HG03066 (cell line): ENCODE data around the gene SHISA8.

Experiments used
- ATAC-seq: cut with Tn5 transposase; IDR thresholded peaks from one replicate; pipeline ENCODE4 v1.9.1; 2021; ENCODE audit warnings: low read depth; ENCODE audit not compliant: unreplicated experiment

SHISA8 gene

DNA sequence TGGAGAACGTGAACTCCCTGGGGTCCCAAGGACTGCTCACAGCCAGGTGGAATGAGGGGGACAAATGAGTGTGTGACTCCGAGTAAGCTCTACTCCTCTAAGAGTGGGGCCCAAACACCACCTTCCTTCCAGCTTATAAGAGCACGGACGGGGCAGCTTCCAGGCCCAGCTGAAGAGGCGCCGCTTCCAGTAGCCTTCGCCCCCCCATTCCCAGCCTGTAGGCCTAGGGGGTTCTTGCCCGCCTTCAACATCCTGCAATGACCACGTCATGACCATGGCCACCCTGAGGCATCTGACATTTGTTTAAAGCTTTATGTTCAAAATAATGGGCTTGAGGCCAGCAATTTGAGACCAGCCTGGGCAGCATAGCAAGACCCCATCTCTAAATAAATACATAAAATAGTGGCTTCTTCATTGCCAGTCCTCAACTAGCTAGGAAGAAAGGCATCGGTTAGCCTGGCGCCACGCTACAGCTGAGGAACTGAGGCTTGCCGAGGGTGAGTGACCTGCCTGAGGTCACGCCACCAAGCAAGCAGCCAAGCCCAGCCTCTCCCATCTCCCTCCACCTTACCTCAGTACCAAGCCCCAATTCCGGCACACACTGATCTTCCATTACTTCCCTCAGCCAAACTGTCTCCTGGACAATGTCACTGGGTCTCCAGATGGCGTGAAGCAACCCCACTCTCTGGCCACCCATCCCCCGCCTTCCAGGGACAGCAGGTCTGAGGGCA, 19.6 kb upstream of the SHISA8 start:
- no peak for ATAC-seq

DNA sequence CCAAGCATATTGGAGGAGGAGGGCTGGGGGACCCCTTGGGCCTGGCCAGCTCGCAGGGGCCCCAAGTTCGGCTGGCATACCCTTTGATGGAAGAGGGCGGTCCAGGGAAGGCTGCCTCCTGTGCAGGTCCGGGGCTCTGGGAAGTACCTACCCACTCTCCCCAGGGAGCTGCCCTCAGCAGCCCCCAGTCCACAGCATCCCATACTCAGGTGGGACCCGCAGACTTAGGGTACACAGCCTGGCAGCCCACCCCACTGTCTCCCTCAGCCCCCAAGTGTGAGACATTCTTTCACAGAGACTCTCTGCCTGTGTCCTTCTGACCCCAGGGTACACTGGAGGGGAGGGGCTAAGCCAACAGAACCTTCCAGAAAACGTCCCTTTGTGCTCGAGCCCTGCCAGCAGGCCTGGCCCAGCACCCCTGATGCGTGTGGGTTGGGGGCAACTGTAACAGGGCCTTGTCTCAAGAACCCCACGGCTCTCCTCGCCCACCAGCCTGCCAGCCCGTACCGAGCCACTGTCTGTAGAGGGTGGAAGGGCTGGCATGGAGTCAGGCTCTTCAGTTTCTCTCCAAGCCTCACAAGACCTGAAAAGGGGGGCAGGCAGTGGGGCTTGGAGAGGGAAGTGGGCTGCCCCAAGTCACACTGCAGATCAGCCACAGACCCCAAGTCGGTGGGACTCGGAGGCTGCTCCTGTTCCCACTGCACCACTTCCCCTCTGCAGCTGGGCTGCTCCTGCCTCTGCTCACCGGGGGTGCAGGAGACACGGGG, 18.7 kb upstream of the SHISA8 start:
- no peak for ATAC-seq

DNA sequence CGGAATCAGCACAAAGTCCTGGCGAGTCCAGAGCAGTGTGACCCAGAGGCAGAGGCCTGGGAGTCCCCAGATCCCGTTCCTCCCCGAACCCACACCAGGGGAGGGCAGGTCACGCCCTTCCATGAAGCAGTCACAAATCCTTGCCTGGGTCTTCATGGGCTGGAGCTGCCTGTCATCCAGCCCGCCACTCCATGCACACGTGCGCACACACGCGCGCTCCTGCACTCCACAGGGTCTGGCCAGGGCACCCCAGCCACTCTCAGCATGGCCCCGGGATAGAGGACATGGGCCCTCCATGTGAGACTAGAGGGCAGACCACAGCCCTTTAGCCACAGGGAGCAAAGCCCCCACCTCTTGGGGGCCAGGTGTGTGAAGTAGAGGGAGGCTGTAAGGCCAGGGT, 17.5 kb upstream of the SHISA8 start:
- no peak for ATAC-seq

DNA sequence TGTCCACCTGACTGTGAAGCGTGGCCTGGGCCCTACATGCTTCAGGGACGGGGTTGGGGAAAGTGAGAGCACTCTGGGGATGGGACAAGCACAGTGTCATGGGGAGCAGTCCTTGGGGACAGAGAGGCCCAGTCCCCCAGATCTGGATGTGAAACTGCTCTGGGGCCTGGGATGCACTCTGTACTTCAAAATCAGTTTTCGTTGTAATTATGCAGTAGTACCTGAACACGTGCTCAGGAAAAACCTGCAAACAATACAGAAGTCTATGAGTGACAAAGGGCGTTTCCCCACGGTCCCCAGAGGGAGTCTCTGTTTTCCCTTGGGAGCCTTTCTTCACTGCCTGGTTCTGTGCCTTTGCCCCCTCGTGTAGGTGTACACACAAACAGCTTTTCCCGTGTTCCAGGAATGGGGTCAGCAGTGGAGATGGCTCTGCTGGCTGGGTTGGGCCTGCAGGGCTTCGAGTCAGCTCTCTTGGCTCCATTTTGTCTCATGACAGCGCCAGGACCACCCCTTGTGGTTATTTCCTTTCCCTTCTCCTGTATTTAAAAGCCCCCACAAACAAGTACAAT, 16.9 kb upstream of the SHISA8 start:
- ATAC-seq: no peak

DNA sequence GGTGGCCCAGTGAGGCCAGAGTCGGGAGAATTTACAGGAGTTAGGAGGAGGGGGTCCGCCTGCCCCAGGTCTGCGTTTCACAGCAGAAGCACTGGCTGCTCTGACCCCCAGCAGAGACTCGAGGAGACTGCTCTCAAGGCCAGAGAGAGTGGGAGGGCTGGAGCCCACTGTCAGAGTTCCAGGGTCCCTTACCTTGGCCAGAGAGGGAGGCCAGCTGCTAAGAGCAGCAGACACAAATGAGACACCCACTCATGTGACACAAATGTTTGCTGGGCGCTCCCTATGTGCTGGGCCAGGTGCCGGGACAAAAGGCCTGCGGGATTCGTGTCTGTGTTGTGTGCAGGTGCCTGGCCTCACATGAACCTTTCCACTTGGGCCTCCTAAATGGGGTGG, 14.5 kb upstream of the SHISA8 start:
- no peak for ATAC-seq

DNA sequence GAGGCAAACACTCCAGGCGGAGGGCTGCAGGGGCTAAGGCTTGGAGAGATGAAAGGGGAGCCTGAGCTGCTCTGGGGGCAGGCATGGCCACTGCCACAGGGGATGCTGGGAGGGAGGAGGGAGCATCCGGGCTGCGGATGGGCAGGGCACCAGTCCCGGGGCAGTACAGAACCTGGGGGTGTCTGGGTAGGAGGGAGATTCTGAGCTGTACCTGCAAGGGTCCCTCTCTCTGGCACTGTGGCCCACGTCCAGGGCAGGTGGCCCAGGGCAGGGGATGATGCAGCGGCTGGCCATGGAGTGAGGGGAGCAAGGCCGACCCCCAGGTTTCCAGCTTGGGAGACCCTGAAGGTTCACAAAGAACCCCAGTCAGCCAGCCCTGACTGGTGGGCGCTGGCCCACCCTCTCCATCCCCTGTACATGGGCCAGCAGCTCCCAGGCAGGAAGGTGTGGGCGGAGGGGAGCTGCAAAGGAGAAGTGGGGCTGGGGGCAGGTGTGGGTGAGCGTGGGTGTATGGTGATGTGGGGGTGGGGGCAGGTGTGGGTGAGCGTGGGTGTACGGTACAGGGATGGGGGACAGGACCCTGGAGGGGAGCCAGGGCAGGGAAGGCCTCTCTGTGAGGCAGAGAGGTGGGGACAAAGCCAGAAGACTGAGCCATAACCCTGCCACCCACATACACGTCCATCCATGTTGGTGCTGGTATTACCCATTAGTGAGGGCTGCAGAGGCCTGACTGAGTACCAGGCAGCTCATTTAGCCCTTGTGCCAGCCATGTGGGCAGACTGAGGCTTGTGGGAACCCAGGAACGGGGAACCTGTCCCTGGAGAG, 13.9 kb upstream of the SHISA8 start:
- ATAC-seq: no peak

DNA sequence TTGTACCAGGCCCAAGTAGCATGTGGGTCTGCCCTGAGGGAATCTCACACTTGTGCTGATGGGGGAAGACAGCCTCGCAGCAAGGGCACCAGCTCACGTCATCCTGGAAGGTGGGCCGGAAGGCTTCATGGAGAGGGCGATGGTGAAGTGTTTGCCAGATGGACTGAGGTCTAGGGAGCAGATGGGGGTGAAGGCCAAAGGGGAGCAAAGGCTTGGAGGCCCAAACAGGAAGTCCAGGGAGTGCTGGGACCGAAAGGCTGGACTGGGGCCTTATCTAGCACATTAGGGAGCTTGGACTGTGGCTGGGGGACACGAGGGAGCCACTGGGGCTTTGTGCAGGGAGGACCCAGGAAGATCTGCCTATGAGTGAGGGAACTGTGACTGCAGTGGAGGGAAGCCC, 12.9 kb upstream of the SHISA8 start:
- ATAC-seq: no peak

DNA sequence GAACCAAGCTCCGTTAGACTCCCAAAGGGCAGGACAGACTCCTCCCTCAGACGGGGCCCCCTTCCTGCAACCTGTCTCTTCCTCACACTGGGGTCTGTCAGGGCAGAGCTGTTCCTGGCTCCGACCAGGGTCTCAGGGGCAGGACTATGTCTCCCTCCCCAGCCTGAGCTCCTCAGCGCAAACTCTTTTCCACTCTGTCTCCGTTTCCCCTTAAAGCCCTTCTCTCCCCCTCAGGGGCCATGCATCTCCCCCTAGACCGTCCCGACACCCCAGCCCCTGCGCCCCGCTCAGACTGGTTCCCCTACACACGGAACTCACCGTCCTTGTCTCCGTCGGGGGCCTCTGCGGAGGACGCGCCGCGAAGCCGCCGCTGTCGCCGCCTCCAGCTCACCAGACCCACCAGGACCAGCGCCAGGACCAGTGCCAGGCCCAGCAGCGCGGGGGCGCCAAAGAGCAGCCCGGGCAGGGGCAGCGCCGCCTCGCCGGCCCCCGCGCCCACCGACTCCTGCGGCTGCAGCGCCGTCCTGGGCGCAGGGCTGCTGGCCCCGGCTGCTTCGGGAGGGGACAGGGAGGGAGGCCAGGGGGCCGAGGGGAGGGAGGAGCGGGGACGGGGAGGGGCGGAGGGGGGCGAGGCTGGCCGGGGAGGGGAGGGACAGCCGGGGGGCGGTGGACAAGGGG, 11.0 kb upstream of the SHISA8 start:
- ATAC-seq: peak; percentile 47

DNA sequence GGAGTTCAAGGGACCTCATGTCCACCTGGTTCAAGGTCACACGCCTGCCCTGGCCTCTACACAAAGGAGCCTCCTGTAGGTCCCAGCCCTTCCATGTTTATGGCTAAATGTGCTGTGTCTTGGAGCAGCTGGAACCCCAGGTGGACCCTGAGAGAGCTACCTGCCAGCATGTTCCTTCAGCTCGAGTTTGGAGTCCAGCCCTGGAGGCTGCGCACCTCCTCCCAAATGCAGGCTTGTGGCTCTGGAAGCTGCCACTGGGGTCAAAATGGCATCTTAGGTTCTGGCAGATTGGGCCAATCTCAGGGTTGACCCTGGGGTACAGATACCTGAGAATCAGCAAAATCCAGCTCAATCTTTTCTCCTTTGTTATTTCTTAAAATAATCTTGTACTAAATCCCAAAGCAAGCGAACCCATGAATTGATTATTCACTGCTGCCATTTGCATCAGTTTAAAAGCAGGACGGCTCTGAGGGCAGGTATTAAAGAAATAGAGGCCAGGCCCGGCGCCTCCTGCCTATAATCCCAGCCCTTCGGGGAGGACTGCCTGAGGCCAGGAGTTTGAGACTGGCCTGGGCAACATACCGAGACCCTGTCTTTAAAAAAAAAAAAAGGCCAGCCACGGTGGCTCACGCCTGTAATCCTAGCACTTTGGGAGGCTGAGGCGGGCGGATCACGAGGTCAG, 8.9 kb upstream of the SHISA8 start:
- no peak for ATAC-seq

DNA sequence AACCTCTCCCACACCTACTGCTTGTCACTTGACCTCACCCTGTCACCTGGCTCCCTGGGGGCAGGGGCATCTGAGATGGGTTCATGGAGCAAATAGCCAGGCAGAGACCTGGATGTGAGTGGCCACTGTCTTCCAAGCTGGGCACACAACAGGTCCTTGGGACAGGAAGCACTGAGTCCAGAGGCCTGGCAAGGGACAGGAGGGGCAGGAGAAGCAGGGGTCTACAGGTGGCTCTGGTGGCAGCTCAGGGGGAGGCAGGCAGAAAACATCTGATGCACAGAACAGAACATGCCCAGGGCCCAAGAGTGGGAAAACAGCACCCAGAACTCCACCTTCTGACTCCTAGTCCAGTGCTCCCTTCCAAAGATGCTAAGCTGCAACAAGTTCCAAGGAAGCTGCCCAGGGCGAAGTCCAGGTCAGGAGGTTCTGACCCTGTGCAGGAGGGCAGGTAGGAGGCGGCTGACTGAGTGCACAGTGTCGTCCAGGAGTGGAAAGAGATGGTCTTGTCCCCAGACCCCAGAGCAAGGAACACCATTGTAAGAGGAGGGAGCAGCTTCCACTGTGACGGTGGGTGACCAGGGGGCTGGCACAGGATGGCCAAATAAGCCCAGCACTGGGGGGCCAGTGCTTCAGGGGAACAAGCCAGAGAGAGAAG, 8.2 kb upstream of the SHISA8 start:
- no peak for ATAC-seq

DNA sequence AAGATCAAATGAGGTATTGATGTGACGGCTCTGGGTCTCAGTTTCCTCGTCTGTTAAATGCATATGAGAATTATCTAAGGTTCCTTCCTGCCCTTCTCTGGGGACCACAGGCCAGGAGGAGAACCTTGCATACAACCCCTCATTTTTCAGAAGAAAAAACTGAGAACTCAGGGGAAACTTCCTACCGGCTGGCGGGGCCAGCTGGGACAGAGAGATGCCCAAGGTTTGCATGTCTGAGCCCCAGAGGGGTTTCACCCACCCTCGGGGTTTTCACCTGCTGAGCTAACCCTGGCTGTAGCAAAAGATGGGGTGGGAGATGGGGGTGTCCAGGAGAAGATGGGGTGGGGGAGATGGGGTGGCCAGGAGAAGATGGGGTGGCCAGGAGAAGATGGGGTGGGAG, 7.5 kb upstream of the SHISA8 start:
- ATAC-seq: no peak

DNA sequence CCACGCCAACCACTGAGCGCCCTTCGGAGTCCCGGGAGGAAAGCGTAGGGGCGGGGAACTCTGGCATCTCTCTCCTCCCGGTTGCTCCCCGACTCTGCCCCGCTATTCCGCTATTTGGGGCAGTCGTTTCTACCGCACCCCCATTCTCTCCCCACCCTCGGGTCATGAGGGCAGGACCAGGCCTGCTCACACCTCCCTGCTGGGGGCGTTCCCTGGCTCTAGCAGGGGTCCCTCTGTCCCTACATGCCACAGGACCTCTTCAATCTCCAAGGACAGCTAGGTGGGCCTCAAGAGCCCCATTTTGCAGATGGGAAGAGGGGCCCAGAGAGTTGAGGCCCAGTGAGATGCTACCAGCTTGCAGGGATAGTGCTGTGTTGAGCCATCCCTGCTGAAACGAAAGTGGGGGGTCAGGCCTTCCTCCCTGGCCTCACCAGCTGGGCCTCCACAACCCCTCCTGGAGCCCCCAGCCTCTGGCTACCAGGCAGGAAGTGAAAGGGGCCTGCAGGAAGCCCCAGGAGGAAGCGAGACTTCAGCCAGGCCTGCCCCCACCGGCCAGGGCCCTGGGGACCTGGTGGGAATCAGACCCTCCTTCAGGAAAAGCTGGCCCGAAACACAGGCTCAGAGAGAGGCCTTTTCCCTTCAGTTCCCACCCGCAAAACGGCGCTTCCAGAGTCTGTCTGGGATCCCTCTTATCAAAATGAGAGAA, 5.5 kb upstream of the SHISA8 start:
- ATAC-seq: no peak

DNA sequence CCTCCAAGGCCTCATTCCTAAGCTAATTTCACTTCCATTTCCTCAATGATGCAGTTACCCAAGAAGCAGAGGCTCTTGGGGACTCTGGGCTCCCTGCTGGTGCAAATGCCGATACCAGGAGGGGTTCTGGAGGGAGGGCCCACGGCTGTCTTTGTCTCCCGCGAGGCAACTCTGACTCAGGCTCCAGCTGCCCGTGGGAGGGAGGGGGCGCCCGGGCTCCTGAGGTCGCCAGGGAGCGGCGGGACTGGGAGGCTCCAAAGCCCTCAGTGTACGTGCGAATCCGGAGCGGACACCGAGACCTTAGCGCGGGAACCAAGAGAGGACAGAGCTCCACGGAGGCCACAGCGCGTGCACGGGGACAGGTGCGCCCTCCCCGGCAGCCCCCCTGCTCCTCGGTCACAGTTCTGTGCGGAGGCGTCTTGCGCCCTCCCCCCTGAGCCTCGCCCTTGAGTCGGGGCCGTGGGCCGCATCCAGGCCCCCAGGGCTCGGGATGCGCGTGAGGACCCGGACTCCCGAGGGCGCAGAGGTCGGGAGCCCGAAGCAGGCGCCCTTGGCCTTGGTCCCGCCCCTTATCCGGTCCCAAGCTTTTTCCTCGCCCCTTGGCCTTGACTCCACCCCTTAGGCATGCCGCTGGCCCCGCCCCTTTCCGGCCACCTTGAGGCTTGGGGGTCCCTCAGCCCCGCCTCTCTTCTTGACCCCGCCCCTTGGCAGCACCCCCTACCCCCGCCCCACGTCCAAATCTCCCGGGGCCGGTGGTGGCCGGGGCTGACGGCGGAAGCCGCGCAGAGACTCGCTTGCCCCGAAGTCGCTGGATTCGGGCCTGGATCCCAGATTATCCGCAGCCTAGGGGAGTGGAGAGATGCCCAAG, 4.7 kb upstream of the SHISA8 start:
- no peak for ATAC-seq

DNA sequence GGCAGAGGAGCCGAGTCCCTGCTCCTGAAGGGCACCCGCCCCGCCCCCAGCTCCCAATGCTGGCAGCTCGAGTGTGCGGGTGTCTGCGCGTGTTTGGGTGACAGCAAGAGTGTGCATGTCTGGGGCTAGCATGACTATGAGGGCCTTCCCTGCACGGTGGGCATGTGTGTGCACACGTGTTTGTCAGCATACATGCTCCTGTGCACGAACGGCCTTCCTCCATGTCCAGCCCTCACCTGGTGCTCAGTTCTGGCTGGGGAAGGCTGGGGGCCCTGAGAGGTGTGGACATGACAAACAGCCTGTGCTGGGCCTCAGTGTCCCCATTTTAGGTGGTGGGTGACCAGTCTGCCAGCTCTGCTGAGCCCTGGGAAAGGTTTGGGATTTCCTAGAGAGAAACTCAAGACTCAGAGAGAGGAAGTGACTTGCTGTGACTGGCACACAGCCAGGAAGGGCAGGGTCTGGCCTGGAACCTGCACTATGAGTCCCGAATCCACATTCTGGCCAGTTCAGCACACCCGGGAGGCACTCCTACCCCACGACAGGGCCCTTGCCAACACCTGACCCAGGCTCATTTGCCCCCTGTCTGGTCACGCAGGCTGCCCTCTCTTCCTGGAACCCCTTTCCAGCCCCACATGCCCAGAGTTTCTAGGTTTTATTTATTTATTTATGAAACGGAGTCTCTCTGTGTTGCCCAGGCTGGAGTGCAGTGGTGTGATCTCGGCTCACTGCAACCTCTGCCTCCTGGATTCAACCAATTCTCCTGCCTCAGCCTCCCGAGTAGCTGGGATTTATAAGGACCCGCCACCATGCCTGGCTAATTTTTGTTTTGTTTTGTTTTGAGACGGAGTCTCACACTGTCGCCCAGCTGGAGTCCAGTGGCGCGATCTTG, 3.3 kb upstream of the SHISA8 start:
- no peak for ATAC-seq

DNA sequence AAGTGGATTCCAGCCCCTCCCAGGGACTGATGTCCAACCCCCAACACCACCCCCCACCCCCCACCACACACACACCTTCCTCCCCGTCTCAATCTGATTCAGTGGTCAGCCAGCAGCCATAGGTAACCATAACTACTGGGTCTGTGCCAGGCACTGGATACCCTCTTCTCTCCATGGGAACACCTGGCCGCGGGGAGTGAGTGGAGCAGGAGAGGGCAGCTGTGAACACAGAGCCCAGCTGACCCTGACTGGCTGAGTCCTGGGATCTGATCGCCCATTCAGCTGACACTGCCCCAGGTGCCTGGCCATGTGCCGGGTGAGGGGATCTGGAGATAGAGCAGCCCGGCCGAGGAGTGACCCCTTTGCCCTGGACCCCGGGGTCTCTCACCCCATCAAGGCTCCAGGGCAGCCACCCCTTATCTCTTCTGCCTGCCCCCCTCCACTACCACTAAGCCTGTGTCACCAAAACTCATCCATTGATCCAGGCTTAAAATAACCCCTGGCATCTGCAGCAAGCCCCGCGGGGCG, 2.6 kb upstream of the SHISA8 start:
- ATAC-seq: no peak

DNA sequence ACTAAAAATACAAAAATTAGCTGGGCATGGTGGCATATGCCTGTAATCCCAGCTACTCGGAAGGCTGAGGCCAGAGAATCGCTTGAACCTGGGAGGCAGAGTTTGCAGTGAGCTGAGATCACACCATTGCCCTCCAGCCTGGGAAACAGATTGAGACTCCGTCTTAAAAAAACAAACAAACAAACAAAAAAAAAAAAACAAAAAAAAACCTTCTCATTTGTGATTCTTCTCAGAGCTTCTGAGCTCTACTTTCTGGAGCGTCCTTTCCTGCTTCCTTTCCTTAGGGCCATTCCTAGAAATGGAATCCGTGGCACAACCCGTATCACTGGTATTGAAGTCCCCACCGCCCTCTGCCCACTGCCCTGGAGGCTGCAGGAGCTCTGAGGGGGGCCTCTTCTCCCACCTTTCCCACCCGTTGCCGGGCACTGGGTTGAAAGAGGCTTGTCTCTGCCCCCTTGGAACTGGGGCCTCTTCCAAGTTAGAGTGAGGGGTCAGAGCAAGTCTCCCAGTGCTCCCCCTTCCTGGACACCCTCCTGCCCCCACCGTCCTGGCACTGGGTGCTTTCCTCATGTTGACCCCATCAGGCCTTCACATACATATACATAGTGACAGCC, 2.0 kb upstream of the SHISA8 start:
- no peak for ATAC-seq
